GM21529 (cell line): Measurements from ENCODE around the gene TLL2.

Experiments used
- ATAC-seq: cut with Tn5 transposase; IDR thresholded peaks from one replicate; pipeline ENCODE4 v1.9.1; 2021; ENCODE audit not compliant: unreplicated experiment

TLL2 gene

GRCh38 chr10:96427291-96427690 lies 86.4 kb downstream of the TLL2 start:
- no peak for ATAC-seq

- ATAC-seq, result no peak
Measured at GRCh38 chr10:96422525-96422924, 91.2 kb downstream of the TLL2 start.

GRCh38 chr10:96421995-96422394 lies 91.7 kb downstream of the TLL2 start:
- ATAC-seq, result no peak

GRCh38 chr10:96420228-96421009 lies 93.3 kb downstream of the TLL2 start:
- no peak for ATAC-seq

- no peak for ATAC-seq
Measured at GRCh38 chr10:96419351-96419750, 94.4 kb downstream of the TLL2 start.

- no peak for ATAC-seq
Measured at GRCh38 chr10:96418582-96418981, 95.1 kb downstream of the TLL2 start.

- ATAC-seq, result no peak
Measured at GRCh38 chr10:96417441-96417840, 96.3 kb downstream of the TLL2 start.

- ATAC-seq, result no peak
Measured at GRCh38 chr10:96416643-96417042, 97.1 kb downstream of the TLL2 start.

GRCh38 chr10:96415891-96416554 lies 97.7 kb downstream of the TLL2 start:
- no peak for ATAC-seq

GRCh38 chr10:96415150-96415890 lies 98.4 kb downstream of the TLL2 start:
- no peak for ATAC-seq

- ATAC-seq, result no peak
Measured at GRCh38 chr10:96414303-96414702, 99.4 kb downstream of the TLL2 start.

GRCh38 chr10:96413151-96413787 lies 100.5 kb downstream of the TLL2 start:
- no peak for ATAC-seq

GRCh38 chr10:96411716-96412320 lies 101.9 kb downstream of the TLL2 start:
- no peak for ATAC-seq

- ATAC-seq, result no peak
Measured at GRCh38 chr10:96410296-96410695, 103.4 kb downstream of the TLL2 start.

- ATAC-seq, result no peak
Measured at GRCh38 chr10:96408201-96408600, 105.5 kb downstream of the TLL2 start.

GRCh38 chr10:96407560-96408069 lies 106.1 kb downstream of the TLL2 start:
- no peak for ATAC-seq

- ATAC-seq, result no peak
Measured at GRCh38 chr10:96406091-96406490, 107.6 kb downstream of the TLL2 start.

- no peak for ATAC-seq
Measured at GRCh38 chr10:96402417-96403305, 111.1 kb downstream of the TLL2 start.

- no peak for ATAC-seq
Measured at GRCh38 chr10:96401036-96401435, 112.7 kb downstream of the TLL2 start.

GRCh38 chr10:96400465-96400864 lies 113.3 kb downstream of the TLL2 start:
- no peak for ATAC-seq
